CD4-positive, alpha-beta T cell (primary cell): ENCODE data around the gene MAPK8IP2. TPM values are rescaled to one million over a fixed set of nuclear protein-coding genes. Genes with fewer than 3 reads are reported as not detected.

Source experiments
- ATAC-seq: fragments of 200-7000 bp; cut with Tn5 transposase; one replicate; pipeline ENCODE4 v1.10.0; 2022; ENCODE audit warnings: mild to moderate bottlenecking; ENCODE audit not compliant: poor library complexity
- CTCF ChIA-PET: fragments of 350-600 bp; sonication (Branson Sonifier 250); formaldehyde crosslinking; loops from one replicate; lab custom pipeline; 2021; ENCODE audit warnings: antibody characterized with exemption, inconsistent platforms; lab: Charles Lee
- POLR2A ChIA-PET: fragments of 350-600 bp; sonication (Branson Sonifier 250); formaldehyde crosslinking; loops from one replicate; lab custom pipeline; 2021; ENCODE audit warnings: antibody characterized with exemption, inconsistent platforms; lab: Charles Lee
- DNase-seq, 14 experiments: peaks; one replicate each; pipeline ENCODE4 v3.0.0-alpha.2; 2013 to 2020; ENCODE audit warnings: mixed read lengths in 2 of 14
- H3K27ac ChIP-seq, 2 donors: one replicate each; pipeline versions ENCODE4 v1.5.1 to v1.7.0; 2013; ENCODE audit warnings: low read length in 2 of 2, low read depth in 1 of 2, mild to moderate bottlenecking in 1 of 2
- H3K27me3 ChIP-seq, 2 experiments: 1 replicate in 1 of 2; 2 replicates in 1 of 2; pipeline versions ENCODE4 v1.6.1 to v1.7.0; 2013; ENCODE audit warnings: low read length in 2 of 2, control low read depth in 1 of 2, mild to moderate bottlenecking in 1 of 2, moderate library complexity in 1 of 2; ENCODE audit not compliant: insufficient read depth in 2 of 2, control insufficient read depth in 1 of 2
- H3K36me3 ChIP-seq: one replicate; pipeline ENCODE4 v1.6.1; 2013; ENCODE audit warnings: low read length, control low read depth; ENCODE audit not compliant: insufficient read depth
- H3K4me1 ChIP-seq: one replicate; pipeline ENCODE4 v1.6.1; 2013; ENCODE audit warnings: low read length, control low read depth; ENCODE audit not compliant: insufficient read depth
- H3K4me3 ChIP-seq: one replicate; pipeline ENCODE4 v1.5.1; 2013; ENCODE audit warnings: mild to moderate bottlenecking, low read length, moderate library complexity
- H3K9me3 ChIP-seq, 2 experiments: 1 replicate in 1 of 2; 2 replicates in 1 of 2; pipeline versions ENCODE4 v1.6.1 to v1.7.0; 2013; ENCODE audit warnings: low read length in 2 of 2, mild to moderate bottlenecking in 2 of 2, control low read depth in 1 of 2, moderate library complexity in 1 of 2; ENCODE audit not compliant: control insufficient read depth in 1 of 2, insufficient read depth in 1 of 2
- H3K27ac Mint-ChIP-seq: one replicate; pipeline ENCODE4 v1.8.0; 2020; ENCODE audit warnings: mixed read lengths
- H3K27me3 Mint-ChIP-seq: one replicate; pipeline ENCODE4 v1.8.0; 2021; ENCODE audit warnings: mixed read lengths
- H3K36me3 Mint-ChIP-seq: one replicate; pipeline ENCODE4 v1.8.0; 2021; ENCODE audit warnings: low read depth, mixed read lengths
- H3K4me1 Mint-ChIP-seq: one replicate; pipeline ENCODE4 v1.8.0; 2021; ENCODE audit warnings: low read depth, mixed read lengths
- H3K4me3 Mint-ChIP-seq: one replicate; pipeline ENCODE4 v1.8.0; 2020; ENCODE audit warnings: mild to moderate bottlenecking, mixed read lengths
- H3K9me3 Mint-ChIP-seq: one replicate; pipeline ENCODE4 v1.8.0; 2020; ENCODE audit warnings: mixed read lengths
- CTCF ChIP-seq: fragments of 200-600 bp; IDR thresholded peaks from one replicate; pipeline ENCODE4 v1.8.0; 2022; ENCODE audit warnings: antibody characterized with exemption, mild to moderate bottlenecking
- intact Hi-C, 2 experiments: fragments of 100-400 bp; cut with DNase I in 1 of 2; cut with micrococcal nuclease in 1 of 2; formaldehyde crosslinking; loops; one replicate each; pipeline versions ENCODE4 v1.15.1 to v1.9.0; 2023 to 2025; cut with DNase I, micrococcal nuclease
- total RNA-seq, 174 experiments: library from RNA in 2 of 174; stranded (reverse) in 2 of 174; gene quantifications; one replicate each; pipeline ENCODE4 v1.2.3 and lab custom pipeline; 2021 to 2026

Gene MAPK8IP2
- total RNA-seq, 2 experiments from 2014 or later = 0.31 to 0.52 TPM

- Mint-ChIP-seq H3K27me3 (no peaks in the 10 kb centered on the region), H3K4me3 (no peak overlapping the region), H3K4me1 (no peaks in the 10 kb centered on the region), H3K36me3 (peaks cover 48% of the 10 kb centered on the region), H3K27ac (no peak overlapping the region), H3K9me3 (no peaks in the 10 kb centered on the region)
- ATAC-seq (no peak), DNase-seq (no peak)
- Histone ChIP-seq H3K4me3 (no peak overlapping the region), H3K27ac (no peak overlapping the region), H3K27me3 (no peaks in the 10 kb centered on the region), H3K36me3 (peaks cover 48% of the 10 kb centered on the region), H3K4me1 (no peaks in the 10 kb centered on the region), H3K9me3 (no peaks in the 10 kb centered on the region)
- intact Hi-C loops = no loop called here
- POLR2A ChIA-PET = no interaction called here
- no peak for TF ChIP-seq CTCF
- CTCF ChIA-PET = interaction anchor here (2.0 kb wide), 1 partner anchor 9 kb away, joined by 4 read pairs; the partner anchor contains the start of gene SYCE3
Observed at GRCh38 chr22:50571264-50572175, 29.1 kb upstream of the MAPK8IP2 start.

- intact Hi-C loops = no loop called here
- Mint-ChIP-seq H3K4me1 (no peaks in the 10 kb centered on the region), H3K27ac (no peak overlapping the region), H3K9me3 (no peaks in the 10 kb centered on the region), H3K4me3 (no peak overlapping the region), H3K27me3 (no peaks in the 10 kb centered on the region), H3K36me3 (peaks cover 48% of the 10 kb centered on the region)
- ATAC-seq (no peak), DNase-seq (no peak)
- H3K27me3 ChIP-seq = no peaks in the 10 kb centered on the region
- no peak overlapping the region for H3K4me3 ChIP-seq
- ChIA-PET CTCF (interaction anchor here (1.6 to 2.0 kb wide), 2 partner anchors 10 to 47 kb away, joined by 4 to 5 read pairs; partner anchors contain the start of gene SYCE3), POLR2A (no interaction called here)
- TF ChIP-seq CTCF = no peak
- H3K27ac ChIP-seq = no peak overlapping the region
- peaks cover 8% of the 10 kb centered on the region for H3K4me1 ChIP-seq
- H3K36me3 ChIP-seq = peaks cover 51% of the 10 kb centered on the region
- H3K9me3 ChIP-seq = no peaks in the 10 kb centered on the region
Observed at GRCh38 chr22:50572965-50573364, 27.6 kb upstream of the MAPK8IP2 start.

- Histone ChIP-seq H3K27me3 (no peaks in the 10 kb centered on the region), H3K27ac (no peak overlapping the region), H3K36me3 (peaks cover 52% of the 10 kb centered on the region), H3K4me1 (peaks cover 13% of the 10 kb centered on the region), H3K9me3 (no peaks in the 10 kb centered on the region), H3K4me3 (no peak overlapping the region)
- H3K9me3 Mint-ChIP-seq = no peaks in the 10 kb centered on the region
- ChIA-PET POLR2A (interaction anchor here (1.3 kb wide), 1 partner anchor 66 kb away, joined by 4 read pairs; the partner anchor contains the start of genes LMF2 and NCAPH2), CTCF (interaction anchor here (1.6 to 2.0 kb wide), 2 partner anchors 11 to 48 kb away, joined by 4 to 5 read pairs; partner anchors contain the start of gene SYCE3)
- no peak for TF ChIP-seq CTCF
- peaks cover 44% of the 10 kb centered on the region for H3K36me3 Mint-ChIP-seq
- ATAC-seq (no peak), DNase-seq (no peak)
- H3K4me1 Mint-ChIP-seq = no peaks in the 10 kb centered on the region
- no peak overlapping the region for H3K27ac Mint-ChIP-seq
- H3K4me3 Mint-ChIP-seq = no peak overlapping the region
- intact Hi-C loops = no loop called here
- H3K27me3 Mint-ChIP-seq = no peaks in the 10 kb centered on the region
Observed at GRCh38 chr22:50573491-50574382, 26.9 kb upstream of the MAPK8IP2 start.
